Measurements from ENCODE around the gene CSRNP2.

DNA sequence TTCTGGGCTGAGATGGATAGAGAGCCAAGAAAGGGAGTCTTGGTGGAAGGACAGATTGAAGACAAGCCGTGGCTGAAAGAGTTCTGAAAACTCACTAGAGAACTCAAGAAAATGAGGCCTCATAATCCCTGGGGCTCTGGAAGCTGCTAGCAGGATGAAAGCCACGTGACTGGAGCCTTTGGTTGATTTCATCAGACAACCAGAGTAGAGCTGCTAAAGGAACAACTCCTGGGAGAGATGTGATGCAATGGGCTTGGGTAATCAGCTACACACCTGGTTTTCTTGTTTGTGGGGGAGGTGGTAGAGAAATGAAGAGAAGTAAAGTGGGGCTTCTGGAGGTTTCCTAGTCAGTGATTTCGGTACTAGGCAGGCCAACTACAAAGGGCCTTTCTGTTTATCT lies 13.4 kb downstream of the CSRNP2 start:
- TF ChIP-seq, protein P1, sequence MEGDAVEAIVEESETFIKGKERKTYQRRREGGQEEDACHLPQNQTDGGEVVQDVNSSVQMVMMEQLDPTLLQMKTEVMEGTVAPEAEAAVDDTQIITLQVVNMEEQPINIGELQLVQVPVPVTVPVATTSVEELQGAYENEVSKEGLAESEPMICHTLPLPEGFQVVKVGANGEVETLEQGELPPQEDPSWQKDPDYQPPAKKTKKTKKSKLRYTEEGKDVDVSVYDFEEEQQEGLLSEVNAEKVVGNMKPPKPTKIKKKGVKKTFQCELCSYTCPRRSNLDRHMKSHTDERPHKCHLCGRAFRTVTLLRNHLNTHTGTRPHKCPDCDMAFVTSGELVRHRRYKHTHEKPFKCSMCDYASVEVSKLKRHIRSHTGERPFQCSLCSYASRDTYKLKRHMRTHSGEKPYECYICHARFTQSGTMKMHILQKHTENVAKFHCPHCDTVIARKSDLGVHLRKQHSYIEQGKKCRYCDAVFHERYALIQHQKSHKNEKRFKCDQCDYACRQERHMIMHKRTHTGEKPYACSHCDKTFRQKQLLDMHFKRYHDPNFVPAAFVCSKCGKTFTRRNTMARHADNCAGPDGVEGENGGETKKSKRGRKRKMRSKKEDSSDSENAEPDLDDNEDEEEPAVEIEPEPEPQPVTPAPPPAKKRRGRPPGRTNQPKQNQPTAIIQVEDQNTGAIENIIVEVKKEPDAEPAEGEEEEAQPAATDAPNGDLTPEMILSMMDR (IDR thresholded peaks at IDR 0.05; ENCODE audit: poor library complexity) = no peak
- no peak for TF ChIP-seq EZH2 (IDR thresholded peaks at IDR 0.05; ENCODE audit: borderline replicate concordance)
- no peak for TF ChIP-seq EZH2phosphoT487 (IDR thresholded peaks at IDR 0.05; ENCODE audit: low read depth, severe bottlenecking, unreplicated experiment)

All from hepatocyte (in vitro differentiated cells).